Mammary epithelial cell (primary cell): ENCODE measurements around the gene JADE2.

Experiments
- EZH2 ChIP-seq: IDR thresholded peaks from 2 replicates; pipeline ENCODE4 v1.6.1; 2012; ENCODE audit warnings: low read length, inconsistent platforms, borderline replicate concordance
- TF ChIP-seq, protein P1 (sequence below), 2 donors: IDR thresholded peaks in 1 of 2; conservative IDR thresholded peaks in 1 of 2; 2 replicates each; pipeline ENCODE4 v1.5.1; 2011 to 2012; ENCODE audit warnings: inconsistent platforms in 2 of 2, low read length in 2 of 2, mild to moderate bottlenecking in 2 of 2, control low read depth in 1 of 2, low read depth in 1 of 2; ENCODE audit not compliant: insufficient read depth in 1 of 2; ENCODE audit errors: extremely low read depth in 1 of 2

GRCh38 chr5:134515801-134516200 lies 9.7 kb upstream of the JADE2 start:
- TF ChIP-seq, protein P1, sequence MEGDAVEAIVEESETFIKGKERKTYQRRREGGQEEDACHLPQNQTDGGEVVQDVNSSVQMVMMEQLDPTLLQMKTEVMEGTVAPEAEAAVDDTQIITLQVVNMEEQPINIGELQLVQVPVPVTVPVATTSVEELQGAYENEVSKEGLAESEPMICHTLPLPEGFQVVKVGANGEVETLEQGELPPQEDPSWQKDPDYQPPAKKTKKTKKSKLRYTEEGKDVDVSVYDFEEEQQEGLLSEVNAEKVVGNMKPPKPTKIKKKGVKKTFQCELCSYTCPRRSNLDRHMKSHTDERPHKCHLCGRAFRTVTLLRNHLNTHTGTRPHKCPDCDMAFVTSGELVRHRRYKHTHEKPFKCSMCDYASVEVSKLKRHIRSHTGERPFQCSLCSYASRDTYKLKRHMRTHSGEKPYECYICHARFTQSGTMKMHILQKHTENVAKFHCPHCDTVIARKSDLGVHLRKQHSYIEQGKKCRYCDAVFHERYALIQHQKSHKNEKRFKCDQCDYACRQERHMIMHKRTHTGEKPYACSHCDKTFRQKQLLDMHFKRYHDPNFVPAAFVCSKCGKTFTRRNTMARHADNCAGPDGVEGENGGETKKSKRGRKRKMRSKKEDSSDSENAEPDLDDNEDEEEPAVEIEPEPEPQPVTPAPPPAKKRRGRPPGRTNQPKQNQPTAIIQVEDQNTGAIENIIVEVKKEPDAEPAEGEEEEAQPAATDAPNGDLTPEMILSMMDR (conservative IDR thresholded peaks at IDR 0.05 in 1 of 2, IDR thresholded peaks at IDR 0.05 in 1 of 2; ENCODE audit: extremely low read depth in 1 of 2, insufficient read depth in 1 of 2, low read depth in 1 of 2, low read length in 2 of 2) = no peak
- no peak for TF ChIP-seq EZH2
